SK-N-SH (cell line): ENCODE results near the gene DTX1.

Source experiments
- CTCF ChIP-seq: fragments of 200-600 bp; sonication (generic); IDR thresholded peaks from 2 replicates; pipeline ENCODE4 v1.6.1; 2017; ENCODE audit warnings: antibody characterized with exemption, mild to moderate bottlenecking, moderate library complexity
- EP300 ChIP-seq, 2 experiments: IDR thresholded peaks; 2 replicates each; pipeline versions ENCODE4 v1.4.0 to v1.6.1; 2012; ENCODE audit warnings: borderline replicate concordance in 1 of 2, low read depth in 1 of 2, low read length in 1 of 2
- JUND ChIP-seq: IDR thresholded peaks from 2 replicates; pipeline ENCODE4 v1.4.0; 2012
- MEF2A ChIP-seq: IDR thresholded peaks from 2 replicates; pipeline ENCODE4 v1.4.0; 2012; ENCODE audit warnings: low read depth, borderline replicate concordance
- POLR2AphosphoS5 ChIP-seq: IDR thresholded peaks from 2 replicates; pipeline ENCODE4 v1.6.1; 2012; ENCODE audit warnings: low read depth, low read length
- RFX5 ChIP-seq: IDR thresholded peaks from 2 replicates; pipeline ENCODE4 v1.6.1; 2012; ENCODE audit warnings: mild to moderate bottlenecking, improper control_type of control experiment, low read length
- RXRA ChIP-seq: IDR thresholded peaks from 2 replicates; pipeline ENCODE4 v1.4.0; 2012; ENCODE audit warnings: low read depth, mild to moderate bottlenecking, borderline replicate concordance
- YY1 ChIP-seq: IDR thresholded peaks from 2 replicates; pipeline ENCODE4 v1.4.0; 2012; ENCODE audit warnings: low read depth, mild to moderate bottlenecking
- ZBTB33 ChIP-seq: IDR thresholded peaks from 2 replicates; pipeline ENCODE4 v1.4.0; 2012; ENCODE audit warnings: low read depth, borderline replicate concordance

DNA sequence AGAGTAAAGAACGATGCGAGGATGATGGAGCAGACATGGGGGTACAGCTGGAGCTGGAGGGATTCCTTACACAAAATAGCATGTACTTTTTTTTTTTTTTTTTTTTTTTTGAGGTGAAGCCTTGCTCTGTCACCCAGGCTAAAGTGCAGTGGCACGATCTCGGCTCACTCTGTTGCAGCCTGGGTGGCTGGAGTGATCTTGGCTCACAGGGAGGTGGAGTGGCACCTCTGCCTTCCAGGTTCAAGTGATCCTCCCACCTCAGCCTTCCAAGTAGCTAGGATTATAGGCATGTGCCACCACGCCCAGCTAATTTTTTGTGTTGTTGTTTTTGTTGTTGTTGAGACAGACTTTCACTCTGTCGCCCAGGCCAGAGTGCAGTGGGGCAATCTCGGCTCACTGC, 84.2 kb downstream of the DTX1 start:
- TF ChIP-seq RFX5: no peak
- no peak for TF ChIP-seq CTCF
- no peak for TF ChIP-seq JUND
- TF ChIP-seq ZBTB33: no peak
- no peak for TF ChIP-seq MEF2A
- no peak for TF ChIP-seq YY1
- no peak for TF ChIP-seq RXRA
- no peak for TF ChIP-seq EP300 (IDR thresholded peaks at IDR 0.05; ENCODE audit: borderline replicate concordance in 1 of 2, low read depth in 1 of 2, low read length in 1 of 2)
- TF ChIP-seq POLR2AphosphoS5: no peak
